ENCODE results near the gene GPNMB. TPM values are rescaled to one million over a fixed set of nuclear protein-coding genes. Genes with fewer than 3 reads are reported as not detected.

The GPNMB gene
- total RNA-seq, 1 experiment from 2014 or later = 206 TPM

DNA sequence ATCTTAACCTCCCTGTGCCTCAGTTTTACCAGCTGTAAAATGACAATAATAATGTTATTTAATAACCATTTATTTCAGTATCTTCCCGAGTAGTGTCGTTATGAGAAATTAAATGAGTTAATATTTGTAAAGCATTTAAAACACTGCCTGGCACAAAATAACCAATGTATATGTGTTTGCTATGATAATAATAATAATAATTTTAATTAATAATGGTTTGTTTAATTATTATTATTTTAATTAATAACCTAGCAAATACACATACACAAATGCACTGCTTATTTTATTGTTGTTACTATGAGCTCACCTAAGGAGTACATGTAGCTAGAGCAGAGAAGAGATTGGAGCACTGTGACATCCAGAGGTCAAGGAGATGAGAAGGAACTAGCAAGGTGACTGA, 18.2 kb upstream of the GPNMB start:
- DNase-seq (ENCODE audit: low read depth) = no peak

DNA sequence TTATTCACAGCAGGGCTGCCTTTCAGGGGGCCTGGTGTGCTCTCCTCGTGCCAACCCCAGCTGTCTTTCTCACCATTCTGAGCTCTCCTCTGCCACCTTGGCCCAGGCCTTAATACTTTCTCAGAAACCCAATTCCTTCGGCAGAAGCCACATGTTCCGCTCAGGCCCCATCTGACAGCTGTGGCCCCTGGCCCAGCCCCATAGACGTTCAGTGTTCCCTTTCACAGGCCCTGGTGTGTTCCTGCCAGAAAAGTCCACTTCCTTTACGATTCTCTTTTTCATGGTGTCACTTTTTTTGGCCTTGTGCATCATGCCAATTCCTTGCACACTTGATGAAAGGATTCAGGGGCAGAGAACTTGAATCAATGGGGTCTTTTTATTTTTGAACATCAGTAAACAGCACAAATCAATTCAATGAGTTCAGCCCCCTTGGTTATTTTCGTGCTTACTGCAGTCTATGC, 15.9 kb upstream of the GPNMB start:
- DNase-seq (ENCODE audit: low read depth) = no peak

DNA sequence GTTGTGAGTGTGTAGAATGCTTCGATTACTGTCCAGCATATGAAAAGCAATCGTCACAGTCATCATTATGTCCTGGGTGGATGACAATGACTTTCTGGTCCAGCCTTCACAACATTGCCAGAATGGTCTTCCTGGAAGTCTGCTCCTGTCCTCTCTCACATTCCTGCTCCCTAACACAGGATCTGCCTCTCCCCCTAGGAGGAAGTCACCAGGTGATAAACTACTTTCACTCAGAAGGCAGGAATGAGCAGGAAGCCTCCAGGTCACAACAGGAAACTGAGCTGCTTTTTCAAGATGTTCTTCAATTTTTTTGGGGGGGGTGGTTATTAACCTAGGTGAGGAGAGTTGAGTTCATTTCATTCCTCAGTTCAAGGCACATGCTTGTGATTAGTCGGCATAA, 13.6 kb upstream of the GPNMB start:
- no peak for DNase-seq (ENCODE audit: low read depth)

DNA sequence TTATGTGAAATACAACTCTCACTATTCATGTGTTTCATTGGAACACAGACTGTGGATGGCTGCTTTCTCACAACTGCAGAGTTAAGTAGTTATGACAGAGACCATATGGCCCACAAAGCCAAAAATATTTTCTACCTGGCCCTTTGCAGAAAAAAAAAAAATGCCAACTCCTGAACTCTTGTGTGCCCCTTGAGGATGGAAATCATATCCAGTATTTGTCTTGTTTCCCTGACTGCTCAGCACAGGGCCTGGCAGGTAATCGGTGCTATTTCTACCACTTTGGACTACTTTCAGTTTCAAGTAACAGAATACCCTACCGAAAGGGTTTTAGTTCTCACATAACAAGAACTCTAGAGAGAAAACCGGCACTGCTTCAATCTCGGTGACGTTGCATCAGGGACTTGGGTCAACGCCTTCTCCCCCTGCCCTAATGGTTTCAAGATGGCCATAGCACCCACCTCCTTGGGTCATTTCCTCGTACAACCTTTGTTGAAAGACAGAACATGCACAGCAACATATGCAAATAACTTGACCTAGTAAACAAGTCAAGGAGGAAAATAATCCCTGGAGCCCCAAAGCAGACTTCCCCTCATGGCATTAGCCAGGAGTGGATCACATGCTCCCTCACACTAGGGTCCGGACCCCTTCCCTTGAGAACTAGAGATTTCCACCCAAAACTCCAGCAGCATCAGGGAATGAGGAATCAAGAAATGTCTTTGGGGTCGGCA, 11.8 kb upstream of the GPNMB start:
- DNase-seq (ENCODE audit: low read depth) = no peak

DNA sequence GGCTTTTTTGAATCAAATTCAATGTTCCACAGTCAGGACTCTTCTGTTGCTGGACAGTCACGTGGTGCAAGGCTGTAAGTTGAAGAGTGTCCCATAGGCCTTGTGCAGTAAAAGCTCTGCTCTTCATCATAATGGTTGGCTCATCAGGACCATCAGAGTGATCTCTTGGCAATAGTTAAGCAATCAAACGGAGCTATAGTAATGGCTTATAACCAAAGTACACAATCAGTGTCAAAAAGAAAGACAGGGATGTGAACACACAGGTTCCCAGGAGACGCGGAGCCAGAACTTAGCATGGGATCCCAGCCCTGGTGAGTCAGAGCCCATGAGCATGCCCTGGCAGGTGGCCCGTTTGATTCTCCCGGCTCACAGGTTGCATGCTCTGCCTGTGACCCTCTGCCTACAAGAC, 10.8 kb upstream of the GPNMB start:
- DNase-seq (ENCODE audit: low read depth) = peak; percentile 59

DNA sequence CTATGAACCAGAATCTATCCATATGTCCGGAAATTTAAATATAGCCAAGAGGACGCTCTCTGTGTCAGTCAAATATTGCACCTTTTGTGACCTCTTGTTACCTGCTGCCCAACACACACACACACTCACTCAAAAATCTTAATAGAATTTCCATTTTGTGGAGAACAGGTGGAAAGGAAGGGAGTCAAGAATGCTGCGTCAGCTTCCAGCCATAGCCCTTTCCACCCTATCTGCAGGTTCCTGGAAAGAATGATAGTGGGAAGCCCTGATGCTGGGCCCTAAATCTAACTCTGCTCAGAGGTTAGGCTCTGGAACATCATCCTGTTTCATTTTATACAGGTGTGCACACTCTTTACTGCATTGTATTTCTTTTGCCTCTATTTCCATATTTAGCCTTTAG, 9.6 kb upstream of the GPNMB start:
- DNase-seq (ENCODE audit: low read depth) = no peak

DNA sequence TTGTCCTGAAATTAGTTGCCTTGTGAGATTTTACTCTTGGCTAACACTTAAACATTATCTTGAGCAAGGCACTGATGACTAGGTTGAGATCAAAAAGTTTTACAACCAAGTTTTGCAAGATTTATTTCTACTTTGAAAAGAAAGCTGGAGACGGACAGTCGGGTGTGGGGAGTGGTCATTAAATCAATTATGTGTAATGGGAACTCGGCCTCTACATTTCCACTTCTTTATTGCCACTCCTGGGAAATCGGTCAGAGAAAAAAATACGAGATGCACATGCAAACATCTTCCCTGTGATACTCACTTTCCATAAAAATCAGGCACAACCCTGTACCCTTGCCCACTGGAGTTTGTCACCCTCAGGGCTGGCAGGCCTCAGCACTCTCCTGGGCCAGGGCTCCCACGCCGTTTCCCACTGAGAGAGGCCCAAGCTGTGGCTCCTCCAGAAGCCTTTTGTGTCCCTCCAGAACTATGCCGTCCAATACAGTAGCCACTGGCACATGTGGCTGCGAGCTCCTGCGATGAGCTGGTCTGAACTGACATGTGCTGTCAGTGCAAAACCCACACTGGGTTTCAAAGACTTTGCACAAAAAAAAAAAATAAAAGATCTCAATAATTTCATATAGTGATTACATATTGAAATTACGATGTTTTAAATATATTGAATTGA, 7.5 kb upstream of the GPNMB start:
- DNase-seq (ENCODE audit: low read depth) = no peak

DNA sequence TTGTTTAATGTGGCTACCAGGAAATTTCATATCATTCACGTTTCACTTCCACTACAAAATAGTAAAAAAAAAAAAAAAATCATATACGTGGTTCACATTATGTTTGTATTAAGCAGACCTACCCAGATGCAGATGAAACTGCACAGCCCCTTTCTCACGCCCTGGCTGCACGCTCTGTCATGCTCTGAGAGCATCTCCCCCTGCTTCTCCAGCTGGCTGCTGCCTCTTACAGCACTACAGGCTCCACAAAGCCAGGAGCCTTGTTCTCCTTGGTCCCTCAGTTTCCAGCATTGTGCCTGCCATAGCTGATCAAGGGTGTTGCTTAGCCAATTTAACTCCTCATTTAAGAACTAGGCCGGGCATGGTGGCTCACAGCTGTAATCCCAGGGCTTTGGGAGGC, 6.9 kb upstream of the GPNMB start:
- no peak for DNase-seq (ENCODE audit: low read depth)

DNA sequence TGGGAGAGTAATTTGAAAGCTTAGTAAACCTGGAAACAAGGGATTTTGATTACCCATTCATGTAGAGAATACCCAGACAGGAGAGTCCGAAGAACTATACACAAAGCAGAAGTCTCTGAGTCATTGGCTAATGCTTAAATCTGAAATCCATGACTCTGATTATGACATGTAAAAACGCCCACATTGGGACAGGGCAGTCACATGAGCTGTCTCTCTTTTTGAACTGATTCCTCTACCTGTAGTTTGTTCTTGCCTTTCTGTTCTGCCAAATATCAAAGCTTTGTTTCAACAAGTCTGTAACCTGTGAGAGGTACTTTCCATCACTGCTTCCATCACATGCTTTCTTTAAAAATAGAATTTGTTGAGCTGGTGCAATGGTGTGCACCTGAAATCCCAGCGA, 4.3 kb upstream of the GPNMB start:
- no peak for DNase-seq (ENCODE audit: low read depth)

DNA sequence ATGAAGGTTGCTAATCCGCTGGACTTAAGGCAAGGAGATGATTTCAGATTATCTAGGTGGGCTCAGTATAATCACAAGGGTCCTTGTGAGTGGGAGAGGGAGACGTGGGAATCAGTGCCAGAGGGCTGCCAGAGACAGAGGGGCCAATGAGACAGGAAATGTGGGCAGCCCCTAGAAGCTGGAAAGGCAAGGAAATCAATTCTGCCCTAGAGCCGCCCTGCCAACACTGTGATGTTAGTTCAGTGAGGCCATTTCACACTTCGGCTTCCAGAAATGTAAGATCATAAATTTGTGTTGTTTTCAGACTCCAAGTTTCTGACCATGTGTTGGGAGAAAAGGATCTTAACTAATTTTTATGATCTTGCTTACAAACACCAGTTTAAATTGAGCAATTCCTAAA, 3.6 kb upstream of the GPNMB start:
- no peak for DNase-seq (ENCODE audit: low read depth)

DNA sequence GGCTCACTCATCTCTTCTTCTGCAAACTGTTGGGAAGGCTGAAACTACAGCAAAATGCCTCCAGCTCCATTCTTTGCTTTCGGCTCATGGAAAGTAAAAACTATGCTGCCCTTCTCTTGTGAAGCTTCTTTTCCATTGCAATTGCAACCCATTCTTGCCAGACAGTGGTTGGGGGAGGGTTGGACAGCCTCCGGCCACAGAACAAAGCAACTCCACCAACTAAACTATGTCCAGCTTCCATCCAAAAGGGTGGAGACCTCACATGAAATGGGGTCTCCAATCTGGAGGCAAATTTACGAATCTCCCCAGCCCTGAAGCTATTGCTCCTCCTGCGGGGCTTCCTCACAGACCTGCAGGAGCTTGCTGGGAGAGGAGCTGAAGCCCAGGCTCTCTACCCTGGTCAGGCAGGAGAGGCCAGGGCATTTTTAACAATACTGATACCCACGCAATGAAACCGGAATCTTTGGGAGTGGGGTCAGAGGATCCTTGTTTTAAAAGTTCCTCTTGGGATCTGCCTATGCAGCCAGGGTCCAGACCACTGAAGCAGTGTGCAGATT, 549 bp downstream of the GPNMB start:
- DNase-seq (ENCODE audit: low read depth) = no peak

DNA sequence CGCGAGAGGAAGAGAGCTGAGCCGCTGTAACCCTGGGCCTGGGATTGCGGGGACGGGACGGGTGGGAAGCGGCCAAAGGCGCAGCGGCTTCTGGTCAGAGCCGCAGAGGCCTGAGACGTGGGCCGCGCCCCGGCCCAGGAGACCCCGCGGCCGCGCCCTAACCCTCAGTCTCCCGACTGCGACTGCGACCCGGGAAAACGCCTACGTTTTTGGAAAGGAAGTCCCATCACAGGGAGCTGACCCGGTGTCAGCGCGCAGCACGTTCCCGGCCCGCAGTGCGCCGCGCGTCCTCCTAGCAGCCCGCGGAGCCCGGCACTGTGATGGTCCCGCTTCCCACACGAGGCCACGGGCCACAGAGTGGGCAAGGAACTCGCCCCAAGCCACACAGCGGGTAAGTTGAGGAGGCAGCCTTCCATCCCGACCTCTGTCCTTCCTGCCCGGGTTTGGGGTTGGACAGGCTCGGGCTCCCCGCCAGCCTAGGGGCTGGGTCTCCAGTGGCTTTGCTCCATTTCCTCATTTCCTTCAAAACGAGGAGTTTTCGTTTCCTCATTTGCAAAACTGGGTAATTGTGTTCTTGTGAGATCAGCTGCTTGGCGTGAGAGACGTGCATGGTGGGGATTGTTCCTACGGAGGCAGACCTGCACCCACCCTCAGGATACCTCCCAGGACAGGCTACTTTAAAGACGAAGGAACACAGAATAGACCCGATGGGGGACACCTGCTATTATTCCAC, 1.2 kb downstream of the GPNMB start:
- peak; percentile 28 for DNase-seq (ENCODE audit: low read depth)

DNA sequence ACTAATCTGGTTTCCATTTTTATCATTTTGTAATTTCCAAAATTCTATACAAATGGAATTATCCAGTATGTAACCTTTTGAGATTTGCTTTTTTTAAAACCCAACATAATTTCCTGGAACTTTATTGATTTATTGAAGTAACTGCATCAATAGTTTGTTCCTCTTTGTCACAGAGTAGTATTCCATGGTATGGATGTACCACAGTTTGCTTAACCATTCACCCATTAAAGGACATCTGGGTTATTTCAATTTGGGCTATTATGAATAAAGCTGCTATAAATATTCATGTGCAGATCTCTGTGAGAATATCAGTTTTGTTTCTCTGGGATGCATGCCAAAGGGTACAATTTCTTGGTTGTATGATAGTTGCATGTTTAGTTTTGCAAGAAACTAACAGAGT, 2.9 kb downstream of the GPNMB start:
- DNase-seq (ENCODE audit: low read depth) = peak; percentile 29

DNA sequence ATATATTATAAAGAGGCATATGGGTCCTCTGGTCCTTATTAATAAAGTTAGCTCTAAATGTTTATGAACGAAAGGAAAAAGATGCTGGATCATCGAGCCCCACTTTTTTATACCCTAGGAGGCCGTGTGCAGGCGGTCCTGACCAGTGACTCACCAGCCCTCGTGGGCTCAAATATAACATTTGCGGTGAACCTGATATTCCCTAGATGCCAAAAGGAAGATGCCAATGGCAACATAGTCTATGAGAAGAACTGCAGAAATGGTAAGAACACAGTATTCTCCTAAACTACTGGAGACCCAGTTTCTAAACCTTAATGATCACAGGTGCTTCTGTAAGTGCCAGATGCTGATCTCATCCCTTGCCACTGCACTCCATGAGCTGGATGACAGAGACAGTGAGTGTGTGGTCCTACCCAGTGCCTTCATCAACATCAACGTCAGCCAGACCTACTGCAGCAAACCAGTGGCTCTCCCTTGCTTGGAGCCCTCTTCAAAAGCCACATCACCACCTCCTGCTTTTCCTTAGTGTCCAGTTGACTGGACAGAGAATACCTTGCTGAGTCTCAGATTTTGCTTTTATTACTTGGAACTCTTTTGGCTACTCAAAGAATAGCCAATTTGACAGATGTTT, 7.6 kb downstream of the GPNMB start:
- DNase-seq (ENCODE audit: low read depth) = peak; percentile 90

DNA sequence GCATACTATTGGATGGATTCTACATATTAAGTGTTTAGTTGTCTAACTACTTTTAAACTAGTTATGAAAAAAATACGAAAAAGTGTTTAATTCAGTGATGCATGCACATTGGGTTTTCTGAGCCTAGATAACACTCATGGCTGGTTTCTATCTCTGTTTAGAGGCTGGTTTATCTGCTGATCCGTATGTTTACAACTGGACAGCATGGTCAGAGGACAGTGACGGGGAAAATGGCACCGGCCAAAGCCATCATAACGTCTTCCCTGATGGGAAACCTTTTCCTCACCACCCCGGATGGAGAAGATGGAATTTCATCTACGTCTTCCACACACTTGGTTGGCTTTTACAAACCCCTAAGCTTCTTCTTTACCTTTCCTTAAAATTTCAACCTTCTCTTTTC, 10.2 kb downstream of the GPNMB start:
- DNase-seq (ENCODE audit: low read depth) = no peak

DNA sequence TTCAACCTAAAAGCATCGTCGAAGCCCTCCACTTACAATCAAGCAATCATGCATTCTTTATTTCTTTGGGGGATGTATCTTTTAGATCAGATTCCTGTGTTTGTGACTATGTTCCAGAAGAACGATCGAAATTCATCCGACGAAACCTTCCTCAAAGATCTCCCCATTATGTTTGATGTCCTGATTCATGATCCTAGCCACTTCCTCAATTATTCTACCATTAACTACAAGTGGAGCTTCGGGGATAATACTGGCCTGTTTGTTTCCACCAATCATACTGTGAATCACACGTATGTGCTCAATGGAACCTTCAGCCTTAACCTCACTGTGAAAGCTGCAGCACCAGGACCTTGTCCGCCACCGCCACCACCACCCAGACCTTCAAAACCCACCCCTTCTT, 13.8 kb downstream of the GPNMB start:
- no peak for DNase-seq (ENCODE audit: low read depth)

DNA sequence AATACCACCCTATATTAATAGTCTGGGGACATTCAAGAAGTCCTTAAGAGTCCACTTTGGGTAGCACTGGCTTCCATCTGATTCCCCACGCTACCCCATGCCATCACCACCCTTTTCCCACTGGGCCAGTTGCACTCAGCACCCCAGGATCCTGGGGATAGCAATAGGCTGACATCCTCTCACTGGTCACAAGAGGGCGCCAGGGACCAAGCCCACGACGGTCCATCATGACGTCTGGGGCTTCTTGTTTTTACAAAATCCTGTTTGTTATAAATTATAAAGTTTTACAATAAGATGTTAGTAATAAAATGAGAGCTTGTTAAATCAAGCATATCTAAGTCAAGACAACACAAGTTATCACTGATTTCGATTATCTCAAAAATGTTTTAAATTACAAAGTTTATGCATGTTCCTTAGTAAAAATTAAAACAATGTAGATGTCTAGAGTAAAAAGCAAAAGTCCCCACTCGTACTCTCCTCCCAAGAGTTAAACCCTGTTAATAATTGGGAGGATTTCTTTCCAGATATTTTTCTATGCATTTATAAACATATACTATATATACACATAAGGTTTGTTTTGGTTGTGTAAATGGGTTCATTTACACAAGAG, 15.4 kb downstream of the GPNMB start:
- DNase-seq (ENCODE audit: low read depth) = peak; percentile 67

DNA sequence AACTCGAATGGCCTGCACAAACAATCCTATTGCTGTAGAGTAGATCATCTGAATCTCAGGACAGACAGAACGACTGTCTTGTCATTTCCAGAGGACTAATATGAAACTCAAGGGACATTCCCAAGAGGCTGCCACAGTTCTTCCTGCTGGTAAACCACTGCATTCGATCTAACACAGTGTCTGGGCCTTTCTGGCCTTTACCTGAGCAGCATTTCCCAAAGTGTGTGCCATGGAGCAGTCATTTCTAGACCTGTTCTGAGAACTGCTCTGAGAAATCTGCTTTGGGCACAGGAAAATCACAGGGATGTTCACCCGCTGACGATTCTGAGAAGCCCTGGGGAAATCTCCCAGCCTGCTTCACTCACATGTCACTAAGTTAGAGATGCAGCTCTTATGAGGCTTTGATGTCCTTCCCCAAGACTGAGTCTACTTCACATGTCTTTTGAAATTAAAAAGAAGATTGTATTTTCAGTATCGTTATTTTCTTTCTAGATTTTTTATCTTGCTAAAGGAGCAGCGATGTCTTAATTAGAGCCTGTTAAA, 18.4 kb downstream of the GPNMB start:
- DNase-seq (ENCODE audit: low read depth) = no peak

DNA sequence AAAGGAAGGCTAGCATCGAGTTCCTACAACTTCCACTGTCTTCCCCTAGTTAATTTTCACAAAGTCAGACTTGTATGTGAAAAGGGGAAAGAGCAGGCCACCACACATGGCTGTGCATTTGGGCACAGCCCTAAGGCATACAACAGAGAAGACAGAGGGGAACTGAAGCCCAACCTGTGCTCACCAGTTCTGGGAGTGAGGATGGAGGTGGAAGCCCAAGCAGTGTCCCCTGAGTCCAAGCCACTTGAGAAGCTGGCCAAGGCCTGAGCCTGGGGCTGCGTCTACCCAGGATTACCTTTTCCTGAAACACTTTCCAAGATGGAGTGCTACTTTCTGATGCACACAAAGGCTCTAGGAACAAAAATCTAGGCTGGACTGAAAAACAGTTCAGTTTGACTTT, 20.3 kb downstream of the GPNMB start:
- no peak for DNase-seq (ENCODE audit: low read depth)

DNA sequence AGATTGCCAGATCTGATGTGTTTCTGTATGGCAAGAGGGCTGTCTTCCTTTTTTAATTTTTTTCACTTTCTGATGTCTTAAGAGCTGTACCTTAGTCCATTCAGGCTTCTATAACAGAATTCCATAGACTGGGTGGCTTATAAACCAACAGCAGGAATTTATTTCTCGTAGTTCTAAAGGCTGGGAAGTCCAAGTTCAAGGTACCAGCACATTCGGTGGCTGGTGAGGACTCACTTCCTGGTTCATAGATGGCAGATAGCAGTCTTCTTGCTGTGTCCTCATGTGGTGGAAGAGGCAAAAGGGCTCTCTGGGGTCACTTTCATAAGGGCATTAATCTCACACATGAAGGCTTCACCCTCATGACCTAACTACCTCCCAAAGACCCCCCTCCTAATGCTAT, 20.8 kb downstream of the GPNMB start:
- no peak for DNase-seq (ENCODE audit: low read depth)

DNA sequence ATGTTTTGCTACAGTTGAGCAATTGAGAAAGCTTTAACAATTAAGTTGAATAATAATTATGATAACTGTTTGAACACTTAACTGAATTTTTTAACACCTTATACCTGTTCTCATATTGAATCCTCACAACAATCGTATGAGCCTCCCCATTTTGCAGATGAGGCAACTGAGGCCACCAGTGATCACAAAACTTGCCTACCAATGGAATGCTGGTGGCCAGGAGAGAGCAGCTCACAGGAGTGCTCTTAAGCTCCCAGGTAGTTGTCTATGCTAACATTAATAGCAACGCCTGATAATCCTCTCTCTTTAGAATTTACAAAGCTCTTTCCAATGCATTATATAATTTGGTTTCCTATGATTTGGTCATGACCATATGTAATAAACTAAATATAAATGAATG, 21.6 kb downstream of the GPNMB start:
- no peak for DNase-seq (ENCODE audit: low read depth)
